Fibroblast of villous mesenchyme (primary cell): ENCODE results near the gene CLCA1. TPM values are rescaled to one million over a fixed set of nuclear protein-coding genes. Genes with fewer than 3 reads are reported as not detected.

Experiments used
- DNase-seq: peaks from one replicate; pipeline ENCODE4 v3.0.0-alpha.2; 2010; ENCODE audit warnings: low read depth
- H3K4me3 ChIP-seq: 2 replicates; pipeline ENCODE4 v1.5.1; 2011; ENCODE audit warnings: low read depth, mild to moderate bottlenecking, low read length
- total RNA-seq: library from RNA; depleted of rRNA; stranded (reverse); fragments of >200 nt; gene quantifications from 2 replicates; pipeline ENCODE4 v1.2.3, GENCODE V29; 2012
- TF ChIP-seq, protein P1 (sequence below): IDR thresholded peaks from 2 replicates; pipeline ENCODE4 v1.5.1; 2012; ENCODE audit warnings: low read depth, mild to moderate bottlenecking, low read length; ENCODE audit not compliant: insufficient read depth

Gene CLCA1
- total RNA-seq, 1 donor, result not detected

GRCh38 chr1:86455073-86455472 lies 13.7 kb upstream of the CLCA1 start:
- TF ChIP-seq, protein P1, sequence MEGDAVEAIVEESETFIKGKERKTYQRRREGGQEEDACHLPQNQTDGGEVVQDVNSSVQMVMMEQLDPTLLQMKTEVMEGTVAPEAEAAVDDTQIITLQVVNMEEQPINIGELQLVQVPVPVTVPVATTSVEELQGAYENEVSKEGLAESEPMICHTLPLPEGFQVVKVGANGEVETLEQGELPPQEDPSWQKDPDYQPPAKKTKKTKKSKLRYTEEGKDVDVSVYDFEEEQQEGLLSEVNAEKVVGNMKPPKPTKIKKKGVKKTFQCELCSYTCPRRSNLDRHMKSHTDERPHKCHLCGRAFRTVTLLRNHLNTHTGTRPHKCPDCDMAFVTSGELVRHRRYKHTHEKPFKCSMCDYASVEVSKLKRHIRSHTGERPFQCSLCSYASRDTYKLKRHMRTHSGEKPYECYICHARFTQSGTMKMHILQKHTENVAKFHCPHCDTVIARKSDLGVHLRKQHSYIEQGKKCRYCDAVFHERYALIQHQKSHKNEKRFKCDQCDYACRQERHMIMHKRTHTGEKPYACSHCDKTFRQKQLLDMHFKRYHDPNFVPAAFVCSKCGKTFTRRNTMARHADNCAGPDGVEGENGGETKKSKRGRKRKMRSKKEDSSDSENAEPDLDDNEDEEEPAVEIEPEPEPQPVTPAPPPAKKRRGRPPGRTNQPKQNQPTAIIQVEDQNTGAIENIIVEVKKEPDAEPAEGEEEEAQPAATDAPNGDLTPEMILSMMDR, result no peak
- DNase-seq, result no peak
- no peak overlapping the region for H3K4me3 ChIP-seq

GRCh38 chr1:86460998-86461397 lies 7.7 kb upstream of the CLCA1 start:
- TF ChIP-seq, protein P1, result no peak
- no peak for DNase-seq
- H3K4me3 ChIP-seq, result no peak overlapping the region

- TF ChIP-seq, protein P1, result no peak
- H3K4me3 ChIP-seq, result no peak overlapping the region
Observed at GRCh38 chr1:86461482-86461881, 7.2 kb upstream of the CLCA1 start.

DNA sequence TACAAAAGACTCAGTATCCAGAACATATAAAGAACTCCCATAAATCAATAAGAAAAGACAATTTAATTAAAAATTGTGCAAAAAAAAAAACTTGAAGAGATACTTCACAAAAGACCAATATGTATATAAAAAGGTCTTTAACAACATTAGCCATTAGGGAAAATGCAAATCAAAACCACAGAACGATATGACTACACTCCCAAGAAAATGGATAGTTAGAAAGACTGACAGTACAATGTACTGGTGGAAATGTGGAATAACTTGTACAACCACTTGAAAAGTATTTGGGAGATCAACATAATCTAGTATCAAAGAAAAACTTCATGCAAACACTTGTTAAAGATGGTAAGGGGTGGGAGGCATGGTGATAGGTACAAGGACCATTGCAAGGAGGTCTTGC lies 3.9 kb upstream of the CLCA1 start:
- DNase-seq, result no peak
- no peak overlapping the region for H3K4me3 ChIP-seq
- TF ChIP-seq, protein P1, result no peak

More at GRCh38 chr1:86461482-86461881, 7.2 kb upstream of the CLCA1 start:
- no peak for DNase-seq

DNA sequence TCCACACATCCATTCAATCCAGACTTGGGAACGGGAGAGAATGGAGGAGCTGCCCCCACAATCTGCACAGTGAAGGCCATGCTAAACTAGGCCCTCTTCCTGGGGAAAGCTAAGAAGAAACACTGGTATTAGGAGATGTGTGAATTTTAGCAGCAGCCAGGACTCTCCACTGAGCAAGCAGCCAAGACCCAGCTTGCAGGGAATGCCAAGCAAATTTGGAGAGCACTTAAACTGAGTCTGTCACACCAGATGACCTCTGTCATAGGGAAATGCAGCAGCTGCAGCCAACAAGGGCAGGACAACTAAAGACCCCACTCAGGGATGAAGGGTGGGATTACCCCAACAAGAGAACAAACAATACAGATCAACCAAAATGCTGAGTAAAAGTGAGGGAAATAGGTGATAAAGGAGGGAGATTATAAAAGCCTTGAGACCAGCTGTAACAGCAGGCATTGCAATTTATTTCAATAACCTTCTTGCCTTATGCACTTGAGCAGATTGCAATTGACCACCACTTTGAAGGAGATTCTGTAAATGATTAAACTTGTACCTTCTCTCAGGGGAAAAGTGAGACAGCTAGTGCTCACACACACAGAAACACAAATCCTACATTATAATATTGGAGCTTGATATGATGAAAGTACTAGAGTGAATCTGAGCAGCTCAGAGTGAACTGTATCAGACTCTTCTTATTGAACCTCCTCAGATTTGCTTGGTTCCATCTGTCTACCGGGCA lies 2.5 kb upstream of the CLCA1 start:
- DNase-seq, result no peak
- no peak overlapping the region for H3K4me3 ChIP-seq
- TF ChIP-seq, protein P1, result no peak

GRCh38 chr1:86466986-86467385 lies 1.7 kb upstream of the CLCA1 start:
- no peak for DNase-seq
- TF ChIP-seq, protein P1, result no peak

DNA sequence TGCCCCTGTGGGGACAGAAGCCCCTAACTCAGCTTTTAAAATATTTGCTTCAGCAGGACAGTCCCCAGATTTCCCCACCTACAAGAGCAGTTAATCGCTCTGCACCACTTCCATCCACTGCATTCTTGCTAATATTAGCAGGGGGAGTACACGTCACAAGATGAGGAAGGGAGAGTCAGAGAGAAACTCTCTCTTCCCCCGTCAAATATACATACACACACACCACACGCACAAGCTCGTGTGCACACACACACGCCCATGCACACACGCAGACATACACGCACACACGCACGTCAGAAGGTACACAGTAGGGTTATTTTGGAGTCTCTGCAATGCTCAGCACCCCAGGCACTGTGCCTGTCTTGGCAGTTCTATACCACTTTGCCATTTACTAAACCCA lies 2.1 kb downstream of the CLCA1 start:
- TF ChIP-seq, protein P1, result no peak

More at GRCh38 chr1:86466986-86467385, 1.7 kb upstream of the CLCA1 start:
- H3K4me3 ChIP-seq, result no peak overlapping the region

More for the DNA sequence above, 2.1 kb downstream of the CLCA1 start:
- no peak overlapping the region for H3K4me3 ChIP-seq
- no peak for DNase-seq
